Thyroid gland (tissue), 4 donors: Measurements from ENCODE around the gene OLIG1. TPM values are rescaled to one million over a fixed set of nuclear protein-coding genes. Genes with fewer than 3 reads are reported as not detected.

ENCODE experiments used
- DNase-seq, 2 donors: peaks; one replicate each; pipeline ENCODE4 v3.0.0-alpha.2; 2019
- H3K27ac ChIP-seq, 3 donors: fragments of 200-600 bp; sonication (generic); 1 replicate in 2 of 3; 2 replicates in 1 of 3; pipeline ENCODE4 v1.5.1; 2016 to 2019; ENCODE audit warnings: mild to moderate bottlenecking in 1 of 3, moderate library complexity in 1 of 3
- H3K27me3 ChIP-seq: fragments of 200-600 bp; sonication (generic); one replicate; pipeline ENCODE4 v1.5.1; 2019
- H3K36me3 ChIP-seq, 2 donors: fragments of 200-600 bp; sonication (generic); one replicate each; pipeline ENCODE4 v1.5.1; 2016 to 2019
- H3K4me1 ChIP-seq, 2 donors: fragments of 200-600 bp; sonication (generic); one replicate each; pipeline ENCODE4 v1.5.1; 2017 to 2019
- H3K4me3 ChIP-seq, 3 donors: fragments of 200-600 bp; sonication (generic); replicated peaks in 1 of 3; 1 replicate in 2 of 3; 2 replicates in 1 of 3; pipeline ENCODE4 v1.5.1; 2016; ENCODE audit warnings: mild to moderate bottlenecking in 1 of 3
- H3K9me3 ChIP-seq: fragments of 200-600 bp; sonication (generic); one replicate; pipeline ENCODE4 v1.5.1; 2017
- CTCF ChIP-seq, 6 experiments: fragments of 200-600 bp in 3 of 6; fragments of 450-650 bp in 3 of 6; sonication (generic) in 3 of 6; IDR thresholded peaks; one replicate each; pipeline ENCODE4 v1.5.1; 2016 to 2019; ENCODE audit warnings: antibody characterized with exemption in 6 of 6, mild to moderate bottlenecking in 2 of 6, inconsistent platforms in 1 of 6, moderate library complexity in 1 of 6
- POLR2A ChIP-seq, 2 donors: fragments of 450-650 bp; IDR thresholded peaks; one replicate each; pipeline ENCODE4 v1.6.1; 2017; ENCODE audit warnings: antibody characterized with exemption in 2 of 2, mild to moderate bottlenecking in 2 of 2, moderate library complexity in 1 of 2
- whole genome bisulfite sequencing, 2 donors: methylation state at CpG; one replicate each; pipeline ENCODE4 v1.1.5; 2017; 5-methylcytosine and 5-hydroxymethylcytosine counted together
- intact Hi-C: fragments of 100-400 bp; cut with DNase I; formaldehyde crosslinking; loops from one replicate; pipeline ENCODE4 v1.15.1; 2023
- total RNA-seq, 4 donors: library from RNA; depleted of rRNA; stranded (reverse); fragments of >200 nt; gene quantifications; one replicate each; pipeline ENCODE4 v1.2.3, GENCODE V29; 2016

OLIG1 gene
- total RNA-seq, 4 donors from 2014 or later: not detected

- TF ChIP-seq POLR2A (IDR thresholded peaks at IDR 0.05) (no peak), CTCF (IDR thresholded peaks at IDR 0.05) (no peak)
- Histone ChIP-seq H3K4me3 (no peak within 1 kb of the TSS), H3K27ac (no peak within 1 kb of the TSS), H3K36me3 (no peaks in the 10 kb centered on the region), H3K27me3 (peaks cover 56% of the 10 kb centered on the region), H3K9me3 (no peaks in the 10 kb centered on the region), H3K4me1 (peaks cover 0 to 30% of the 10 kb centered on the region in 2 donors)
- WGBS, 2 donors: 2% methylated on average over 24 to 55 of the region's 59 CpGs
- DNase-seq: no peak
- intact Hi-C loops: no loop called here
Observed at GRCh38 chr21:33025489-33026442, 44.2 kb upstream of the OLIG1 start, which contains the start of gene OLIG2. OLIG2 (plus strand) TSS chr21:33025935; CDS start chr21:33026863, 928 bp downstream.

GRCh38 chr21:33026443-33026858, 43.5 kb upstream of the OLIG1 start:
- no peaks in the 10 kb centered on the region for H3K9me3 ChIP-seq
- TF ChIP-seq CTCF (IDR thresholded peaks at IDR 0.05): no peak
- no peak for TF ChIP-seq POLR2A (IDR thresholded peaks at IDR 0.05)
- no peaks in the 10 kb centered on the region for H3K36me3 ChIP-seq
- intact Hi-C loops: no loop called here
- DNase-seq: no peak
- H3K27ac ChIP-seq: no peak overlapping the region
- H3K4me3 ChIP-seq: no peak overlapping the region
- peaks cover 49% of the 10 kb centered on the region for H3K27me3 ChIP-seq
- WGBS, 2 donors: 3% methylated on average over 21 of the region's 21 CpGs
- peaks cover 0 to 30% of the 10 kb centered on the region in 2 donors for H3K4me1 ChIP-seq

GRCh38 chr21:33026878-33027400, 43.0 kb upstream of the OLIG1 start:
- WGBS, 2 donors: 1 to 3% methylated on average over 8 to 42 of the region's 54 CpGs
- Histone ChIP-seq H3K9me3 (no peaks in the 10 kb centered on the region), H3K36me3 (no peaks in the 10 kb centered on the region), H3K27me3 (peaks cover 44% of the 10 kb centered on the region), H3K27ac (no peak overlapping the region), H3K4me3 (no peak overlapping the region), H3K4me1 (peaks cover 0 to 30% of the 10 kb centered on the region in 2 donors)
- TF ChIP-seq POLR2A (IDR thresholded peaks at IDR 0.05) (no peak), CTCF (IDR thresholded peaks at IDR 0.05) (no peak)
- intact Hi-C loops: no loop called here
- no peak for DNase-seq

- Histone ChIP-seq H3K4me3 (no peak overlapping the region), H3K36me3 (no peaks in the 10 kb centered on the region), H3K27ac (no peak overlapping the region), H3K4me1 (peaks cover 0 to 30% of the 10 kb centered on the region in 2 donors), H3K27me3 (peaks cover 38% of the 10 kb centered on the region), H3K9me3 (no peaks in the 10 kb centered on the region)
- TF ChIP-seq CTCF (IDR thresholded peaks at IDR 0.05) (no peak), POLR2A (IDR thresholded peaks at IDR 0.05) (no peak)
- WGBS, 2 donors: 0 to 2% methylated on average over 8 to 17 of the region's 85 CpGs
- no peak for DNase-seq
- intact Hi-C loops: no loop called here
Observed at GRCh38 chr21:33027401-33028286, 42.3 kb upstream of the OLIG1 start.
